Kidney epithelial cell (primary cell): ENCODE results near the gene ERVH48-1. TPM values are rescaled to one million over a fixed set of nuclear protein-coding genes. Genes with fewer than 3 reads are reported as not detected.

Source experiments
- DNase-seq: peaks from one replicate; pipeline ENCODE4 v3.0.0-alpha.2; 2010; ENCODE audit warnings: low read depth
- H3K27me3 ChIP-seq: 2 replicates; pipeline ENCODE4 v1.6.0; 2011; ENCODE audit warnings: low read length; ENCODE audit not compliant: control insufficient read depth, insufficient read depth
- H3K36me3 ChIP-seq: 2 replicates; pipeline ENCODE4 v1.5.1; 2011; ENCODE audit warnings: low read length; ENCODE audit not compliant: control insufficient read depth, insufficient read depth
- H3K4me3 ChIP-seq: 2 replicates; pipeline ENCODE4 v1.5.1; 2011; ENCODE audit warnings: low read depth, mild to moderate bottlenecking, control low read depth, low read length
- total RNA-seq: library from RNA; depleted of rRNA; stranded (reverse); fragments of >200 nt; gene quantifications from 2 replicates; pipeline ENCODE4 v1.2.3, GENCODE V29; 2015
- TF ChIP-seq, protein P1 (sequence below): IDR thresholded peaks from 2 replicates; pipeline ENCODE4 v1.5.1; 2011; ENCODE audit warnings: mild to moderate bottlenecking, moderate library complexity, low read length, control low read depth, inconsistent platforms; ENCODE audit not compliant: insufficient read depth, poor library complexity, severe bottlenecking

The ERVH48-1 gene
- not detected in 2 replicates for total RNA-seq

DNA sequence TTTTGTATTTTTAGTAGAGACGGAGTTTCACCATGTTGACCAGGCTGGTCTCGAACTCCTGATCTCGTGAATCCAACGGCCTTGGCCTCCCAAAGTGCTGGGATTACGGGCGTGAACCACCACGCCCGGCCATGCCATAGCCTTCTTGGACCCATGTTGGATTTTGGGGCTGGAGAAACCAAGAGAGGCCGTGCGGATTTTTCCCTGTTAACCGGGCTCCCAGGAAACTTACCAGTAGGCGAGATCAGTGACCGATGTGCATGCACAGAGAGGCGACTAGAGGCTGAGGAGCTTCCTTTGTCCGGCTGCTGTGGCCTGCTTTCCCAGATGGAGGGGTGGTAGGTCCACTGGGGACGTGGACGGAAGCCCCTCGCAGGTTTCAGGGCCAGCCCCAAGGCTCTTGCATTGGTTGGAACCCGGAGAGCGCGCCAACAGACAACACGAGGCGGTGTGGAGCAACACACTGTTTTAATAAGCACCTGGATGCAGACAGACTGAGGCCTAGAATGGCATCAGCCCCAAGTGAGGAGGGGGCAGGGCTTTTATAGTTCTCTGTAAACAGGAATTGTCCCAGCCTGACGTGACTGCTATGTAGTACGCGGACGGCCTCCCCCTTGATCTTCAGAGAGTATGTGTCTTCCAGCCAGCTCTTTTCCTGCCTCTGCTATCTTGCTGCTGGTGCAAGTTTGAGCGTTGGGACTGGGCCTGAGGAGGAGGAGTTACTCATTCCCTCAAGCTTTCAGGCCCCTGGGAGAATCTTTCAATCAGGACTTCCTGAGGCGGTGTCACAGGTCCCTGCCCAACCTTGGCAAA lies at the start of gene ERVH48-1:
Gene ERVH48-1, minus strand, starts transcription at position 517 of the 813 bp plus-strand sequence. CDS start 6,624 bp downstream, outside the sequence.
- H3K4me3 ChIP-seq, result no peak within 1 kb of the TSS
- no peaks in the 10 kb centered on the region for H3K36me3 ChIP-seq
- TF ChIP-seq, protein P1, sequence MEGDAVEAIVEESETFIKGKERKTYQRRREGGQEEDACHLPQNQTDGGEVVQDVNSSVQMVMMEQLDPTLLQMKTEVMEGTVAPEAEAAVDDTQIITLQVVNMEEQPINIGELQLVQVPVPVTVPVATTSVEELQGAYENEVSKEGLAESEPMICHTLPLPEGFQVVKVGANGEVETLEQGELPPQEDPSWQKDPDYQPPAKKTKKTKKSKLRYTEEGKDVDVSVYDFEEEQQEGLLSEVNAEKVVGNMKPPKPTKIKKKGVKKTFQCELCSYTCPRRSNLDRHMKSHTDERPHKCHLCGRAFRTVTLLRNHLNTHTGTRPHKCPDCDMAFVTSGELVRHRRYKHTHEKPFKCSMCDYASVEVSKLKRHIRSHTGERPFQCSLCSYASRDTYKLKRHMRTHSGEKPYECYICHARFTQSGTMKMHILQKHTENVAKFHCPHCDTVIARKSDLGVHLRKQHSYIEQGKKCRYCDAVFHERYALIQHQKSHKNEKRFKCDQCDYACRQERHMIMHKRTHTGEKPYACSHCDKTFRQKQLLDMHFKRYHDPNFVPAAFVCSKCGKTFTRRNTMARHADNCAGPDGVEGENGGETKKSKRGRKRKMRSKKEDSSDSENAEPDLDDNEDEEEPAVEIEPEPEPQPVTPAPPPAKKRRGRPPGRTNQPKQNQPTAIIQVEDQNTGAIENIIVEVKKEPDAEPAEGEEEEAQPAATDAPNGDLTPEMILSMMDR, result no peak
- DNase-seq, result no peak
- no peaks in the 10 kb centered on the region for H3K27me3 ChIP-seq

DNA sequence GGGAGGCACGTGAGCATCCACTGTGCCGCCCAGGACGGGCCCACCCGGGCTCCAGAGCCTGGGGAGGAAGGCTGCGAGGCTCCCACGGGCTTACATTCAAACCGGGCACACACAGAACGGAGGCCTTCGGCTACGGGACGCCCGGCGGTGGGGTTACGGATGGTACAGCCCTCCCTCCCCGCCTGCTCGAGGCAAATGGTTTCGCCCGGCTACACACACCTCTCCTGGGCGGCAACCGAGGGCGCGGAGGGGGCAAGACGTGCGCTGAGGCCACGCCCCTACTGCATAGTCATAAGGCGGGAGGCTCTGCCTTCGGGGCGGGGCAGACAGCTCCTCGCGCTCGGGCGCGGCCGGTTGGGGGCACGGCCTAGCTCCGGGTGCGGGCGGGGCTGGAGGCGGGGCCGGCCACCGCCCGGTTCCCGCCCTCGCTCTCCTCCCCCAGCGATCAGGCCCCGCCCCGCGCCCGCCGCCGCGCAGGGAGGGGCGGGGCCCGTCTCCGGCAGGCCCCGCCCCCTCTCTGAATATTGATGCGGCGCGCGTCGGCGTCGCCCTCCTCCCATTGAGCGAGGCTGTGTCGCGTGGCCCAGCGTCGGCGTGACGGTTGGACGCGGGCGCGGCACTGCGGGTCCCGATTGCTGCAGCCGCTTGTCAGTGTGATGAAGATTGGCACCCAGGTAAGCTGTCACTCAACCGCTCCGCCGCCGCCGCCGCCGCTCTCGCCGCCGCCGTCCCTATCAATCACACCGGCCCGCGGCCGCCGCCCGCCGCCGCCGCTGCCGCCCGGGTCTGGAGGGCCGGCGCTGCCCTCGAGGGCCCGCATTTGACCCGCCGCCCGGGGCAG lies 48.8 kb upstream of the ERVH48-1 start, which contains the start of gene PKNOX1:
Gene PKNOX1, plus strand, starts transcription at position 572 of the 841 bp plus-strand sequence. CDS start 29,820 bp downstream, outside the sequence.
- TF ChIP-seq, protein P1, result no peak
- no peaks in the 10 kb centered on the region for H3K36me3 ChIP-seq
- peak; percentile 85 for DNase-seq

DNA sequence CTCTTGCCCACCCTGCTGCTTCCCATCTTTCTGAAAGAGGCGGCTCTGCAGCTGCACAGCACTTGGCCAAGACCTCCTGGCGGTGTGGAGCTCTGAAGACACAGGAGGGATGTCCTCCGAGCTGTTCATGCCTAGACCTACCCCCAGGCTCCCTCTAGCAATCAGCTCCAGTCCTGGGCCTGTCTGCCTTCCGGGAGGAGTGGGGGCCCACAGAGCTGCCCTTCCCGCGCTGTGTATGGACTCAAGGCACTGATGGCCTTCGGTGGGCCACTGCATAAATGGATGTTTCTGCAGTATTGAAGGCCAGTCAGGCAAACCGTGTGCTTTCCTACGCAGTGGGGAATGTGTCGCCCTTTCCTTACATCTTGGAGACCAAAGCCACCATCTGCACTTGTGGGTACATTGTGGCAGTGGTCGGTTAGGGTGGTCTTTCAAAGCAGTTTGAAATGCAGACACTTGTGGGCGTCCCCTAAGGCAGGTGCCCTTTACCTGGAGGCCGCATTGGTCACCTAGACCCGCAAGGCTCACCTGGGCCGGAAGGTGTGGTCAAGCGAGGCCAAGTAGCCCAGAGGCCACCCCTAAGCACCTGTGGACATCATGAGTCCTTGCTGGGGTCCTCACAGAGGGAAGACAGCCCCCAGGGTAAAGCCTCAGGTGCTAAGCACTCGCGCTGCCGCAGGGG lies 48.0 kb upstream of the ERVH48-1 start:
- Histone ChIP-seq H3K4me3 (peak overlapping the region; percentile 52), H3K36me3 (no peaks in the 10 kb centered on the region), H3K27me3 (no peaks in the 10 kb centered on the region)
- TF ChIP-seq, protein P1, result no peak
- DNase-seq, result no peak

More for the DNA sequence above, 48.8 kb upstream of the ERVH48-1 start, which contains the start of gene PKNOX1:
- H3K27me3 ChIP-seq, result no peaks in the 10 kb centered on the region
- peak within 1 kb of the TSS; percentile 90 for H3K4me3 ChIP-seq

DNA sequence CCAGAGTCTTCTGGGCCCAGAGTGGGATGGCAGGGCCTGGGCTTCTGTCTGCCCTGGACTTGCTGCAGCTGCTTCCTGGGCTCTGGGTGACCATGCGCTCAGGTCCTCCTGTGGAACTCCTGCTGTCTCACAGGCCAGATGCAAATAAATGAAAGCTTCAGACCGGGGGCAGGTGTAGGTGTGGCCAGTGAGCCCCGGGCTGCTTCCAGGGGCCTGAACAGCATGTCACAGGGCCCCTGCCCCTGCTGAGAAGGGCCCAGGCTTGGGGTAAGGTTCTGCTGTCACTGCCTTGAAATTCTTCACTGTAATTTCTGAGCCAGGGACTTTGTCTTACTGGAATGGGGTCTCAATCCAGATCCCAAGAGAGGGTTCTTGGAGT lies 46.5 kb upstream of the ERVH48-1 start:
- no peak for DNase-seq
- TF ChIP-seq, protein P1, result no peak
- Histone ChIP-seq H3K4me3 (no peak overlapping the region), H3K36me3 (no peaks in the 10 kb centered on the region), H3K27me3 (no peaks in the 10 kb centered on the region)

DNA sequence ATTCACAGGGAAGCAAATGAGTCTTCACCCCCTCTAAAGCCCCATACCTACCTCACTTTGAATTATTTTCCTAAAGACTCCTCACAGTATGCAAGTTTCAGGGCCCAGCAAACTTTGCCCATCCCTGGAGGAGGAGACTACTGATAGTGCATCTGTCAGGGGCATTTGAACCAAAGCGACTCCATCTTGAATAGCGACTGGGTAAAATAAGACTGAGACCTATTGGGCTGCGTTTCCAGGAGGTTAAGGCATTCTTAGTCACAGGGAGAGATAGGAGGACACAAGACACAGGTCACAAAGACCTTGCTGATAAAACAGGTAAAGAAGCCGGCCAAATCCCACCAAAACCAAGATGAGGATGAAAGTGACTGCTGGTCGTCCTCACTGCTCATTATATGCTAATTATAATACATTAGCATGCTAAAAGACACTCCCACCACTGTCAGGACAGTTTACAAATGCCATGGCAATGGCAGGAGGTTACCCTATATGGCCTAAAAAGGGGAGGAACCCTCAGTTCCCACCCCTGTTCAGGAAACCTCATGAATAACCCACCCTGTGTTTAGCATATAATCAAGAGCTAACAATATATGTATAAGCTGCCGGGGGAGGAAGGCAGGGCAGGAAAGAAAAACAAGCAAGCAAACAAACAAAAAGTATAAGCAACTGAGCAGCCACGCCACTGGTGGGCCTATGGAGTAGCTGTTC lies 45.7 kb upstream of the ERVH48-1 start:
- no peaks in the 10 kb centered on the region for H3K36me3 ChIP-seq
- H3K27me3 ChIP-seq, result no peaks in the 10 kb centered on the region
- no peak overlapping the region for H3K4me3 ChIP-seq
- TF ChIP-seq, protein P1, result no peak
- no peak for DNase-seq
